HEK293 (cell line): Measurements from ENCODE around the gene C1QTNF1.

Experiments used
- BCL11A ChIP-seq: fragments of 450-650 bp; formaldehyde crosslinking; IDR thresholded peaks from 2 replicates; pipeline ENCODE4 v1.5.1; 2016; ENCODE audit warnings: low read depth, missing biosample characterization, missing genetic modification characterization
- CTCF ChIP-seq: fragments of 450-650 bp; formaldehyde crosslinking; IDR thresholded peaks from 2 replicates; pipeline ENCODE4 v1.5.1; 2016; ENCODE audit warnings: missing biosample characterization, missing genetic modification characterization
- PBX3 ChIP-seq: sonication (generic); formaldehyde crosslinking; IDR thresholded peaks from 2 replicates; pipeline ENCODE4 v1.8.1; 2022; ENCODE audit warnings: mild to moderate bottlenecking, moderate library complexity, missing genetic modification reagents
- ZBTB26 ChIP-seq: fragments of 450-650 bp; formaldehyde crosslinking; optimal IDR thresholded peaks from 2 replicates; pipeline ENCODE3; 2016; ENCODE audit warnings: missing biosample characterization, mild to moderate bottlenecking, missing genetic modification characterization
- ZFP3 ChIP-seq: fragments of 450-650 bp; formaldehyde crosslinking; IDR thresholded peaks from 2 replicates; pipeline ENCODE4 v1.5.1; 2016; ENCODE audit warnings: low read depth, missing biosample characterization, missing genetic modification characterization
- ZNF157 ChIP-seq: fragments of 450-650 bp; formaldehyde crosslinking; IDR thresholded peaks from 2 replicates; pipeline ENCODE4 v1.5.1; 2016; ENCODE audit warnings: missing biosample characterization, missing genetic modification characterization
- ZNF292 ChIP-seq: fragments of 450-650 bp; formaldehyde crosslinking; IDR thresholded peaks from 2 replicates; pipeline ENCODE4 v1.5.1; 2016; ENCODE audit warnings: low read depth, missing biosample characterization, missing genetic modification characterization, borderline replicate concordance
- ZSCAN18 ChIP-seq: fragments of 450-650 bp; formaldehyde crosslinking; IDR thresholded peaks from 2 replicates; pipeline ENCODE4 v1.5.1; 2016; ENCODE audit warnings: missing biosample characterization, missing genetic modification characterization

- TF ChIP-seq ZNF157 (tag by site-specific recombination) (no peak), BCL11A (no peak), ZBTB26 (no peak), CTCF (tag by site-specific recombination) (no peak), ZSCAN18 (tag by site-specific recombination) (no peak), ZNF292 (tag by site-specific recombination) (no peak), ZFP3 (no peak), PBX3 (CRISPR knock-in tag) (no peak)
These were observed 53.6 kb downstream of the C1QTNF1 start for GRCh38 chr17:79077587-79077986.
